Breast epithelium (tissue), 4 donors: ENCODE data around the gene TEC. TPM values are rescaled to one million over a fixed set of nuclear protein-coding genes. Genes with fewer than 3 reads are reported as not detected.

Experiments
- DNase-seq, 2 donors: peaks; one replicate each; pipeline ENCODE4 v3.0.0-alpha.2; 2019; ENCODE audit warnings: low spot score in 2 of 2
- H3K27ac ChIP-seq, 2 donors: fragments of 200-600 bp; sonication (generic) in 1 of 2; one replicate each; pipeline ENCODE4 v1.5.1; 2016 to 2019; ENCODE audit warnings: mild to moderate bottlenecking in 1 of 2
- H3K27me3 ChIP-seq, 2 donors: fragments of 200-600 bp; sonication (generic) in 1 of 2; one replicate each; pipeline versions ENCODE4 v1.5.1 to v1.6.0; 2017 to 2019; ENCODE audit warnings: control low read depth in 1 of 2, mild to moderate bottlenecking in 1 of 2
- H3K36me3 ChIP-seq: fragments of 200-600 bp; one replicate; pipeline ENCODE4 v1.5.1; 2019
- H3K4me1 ChIP-seq, 2 donors: fragments of 200-600 bp; sonication (generic); one replicate each; pipeline ENCODE4 v1.5.1; 2016 to 2019; ENCODE audit warnings: control low read depth in 1 of 2
- H3K4me3 ChIP-seq, 3 donors: fragments of 200-600 bp; sonication (generic); 1 replicate in 2 of 3; 2 replicates in 1 of 3; pipeline ENCODE4 v1.5.1; 2016 to 2019; ENCODE audit warnings: mild to moderate bottlenecking in 3 of 3, moderate library complexity in 2 of 3
- H3K9me3 ChIP-seq, 2 donors: fragments of 200-600 bp; sonication (generic) in 1 of 2; one replicate each; pipeline ENCODE4 v1.5.1; 2016 to 2019; ENCODE audit warnings: control low read depth in 1 of 2
- POLR2A ChIP-seq: fragments of 450-650 bp; IDR thresholded peaks from one replicate; pipeline ENCODE4 v1.6.1; 2016; ENCODE audit warnings: antibody characterized with exemption, mild to moderate bottlenecking, moderate library complexity
- POLR2AphosphoS5 ChIP-seq, 3 donors: sonication (generic); formaldehyde crosslinking; IDR thresholded peaks; one replicate each; pipeline ENCODE4 v1.6.1; 2017; ENCODE audit warnings: antibody characterized with exemption in 3 of 3
- intact Hi-C: fragments of 100-400 bp; cut with DNase I; formaldehyde crosslinking; loops from one replicate; pipeline ENCODE4 v1.15.1; 2023; ENCODE audit warnings: low total_unique reads
- total RNA-seq, 3 donors: library from RNA; depleted of rRNA; stranded (reverse); fragments of >200 nt; gene quantifications; one replicate each; pipeline ENCODE4 v1.1.0, GENCODE V29; 2016
- TF ChIP-seq, protein P1 (sequence below), 3 donors: fragments of 450-650 bp; IDR thresholded peaks; one replicate each; pipeline ENCODE4 v1.5.1; 2016 to 2017; ENCODE audit warnings: antibody characterized with exemption in 3 of 3, mild to moderate bottlenecking in 3 of 3, moderate library complexity in 3 of 3

The TEC gene
- total RNA-seq, 3 donors from 2014 or later = 2.9 to 5.4 (median 5.1) TPM

DNA sequence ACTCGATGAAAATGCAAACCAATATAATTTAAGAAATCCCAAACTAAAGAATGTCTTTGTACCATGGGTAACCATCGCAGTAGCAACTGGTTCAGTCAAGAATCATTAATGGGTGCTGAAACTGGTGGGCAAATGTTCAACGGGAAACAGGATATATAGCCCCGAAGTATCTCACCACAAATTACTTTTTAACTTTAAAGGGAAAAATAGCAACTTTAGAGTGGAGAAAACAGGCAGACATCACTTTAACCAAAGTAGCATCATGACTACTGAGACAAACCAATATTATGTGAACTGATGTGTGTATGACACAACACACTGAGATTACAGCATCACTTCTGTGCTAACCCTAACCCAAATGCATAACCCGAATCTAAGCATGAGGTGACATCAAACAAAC, 37.9 kb upstream of the TEC start:
- TF ChIP-seq POLR2AphosphoS5 (IDR thresholded peaks at IDR 0.05) (no peak), POLR2A (no peak)
- TF ChIP-seq, protein P1, sequence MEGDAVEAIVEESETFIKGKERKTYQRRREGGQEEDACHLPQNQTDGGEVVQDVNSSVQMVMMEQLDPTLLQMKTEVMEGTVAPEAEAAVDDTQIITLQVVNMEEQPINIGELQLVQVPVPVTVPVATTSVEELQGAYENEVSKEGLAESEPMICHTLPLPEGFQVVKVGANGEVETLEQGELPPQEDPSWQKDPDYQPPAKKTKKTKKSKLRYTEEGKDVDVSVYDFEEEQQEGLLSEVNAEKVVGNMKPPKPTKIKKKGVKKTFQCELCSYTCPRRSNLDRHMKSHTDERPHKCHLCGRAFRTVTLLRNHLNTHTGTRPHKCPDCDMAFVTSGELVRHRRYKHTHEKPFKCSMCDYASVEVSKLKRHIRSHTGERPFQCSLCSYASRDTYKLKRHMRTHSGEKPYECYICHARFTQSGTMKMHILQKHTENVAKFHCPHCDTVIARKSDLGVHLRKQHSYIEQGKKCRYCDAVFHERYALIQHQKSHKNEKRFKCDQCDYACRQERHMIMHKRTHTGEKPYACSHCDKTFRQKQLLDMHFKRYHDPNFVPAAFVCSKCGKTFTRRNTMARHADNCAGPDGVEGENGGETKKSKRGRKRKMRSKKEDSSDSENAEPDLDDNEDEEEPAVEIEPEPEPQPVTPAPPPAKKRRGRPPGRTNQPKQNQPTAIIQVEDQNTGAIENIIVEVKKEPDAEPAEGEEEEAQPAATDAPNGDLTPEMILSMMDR (IDR thresholded peaks at IDR 0.05) = no peak
- H3K4me1 ChIP-seq = no peaks in the 10 kb centered on the region

DNA sequence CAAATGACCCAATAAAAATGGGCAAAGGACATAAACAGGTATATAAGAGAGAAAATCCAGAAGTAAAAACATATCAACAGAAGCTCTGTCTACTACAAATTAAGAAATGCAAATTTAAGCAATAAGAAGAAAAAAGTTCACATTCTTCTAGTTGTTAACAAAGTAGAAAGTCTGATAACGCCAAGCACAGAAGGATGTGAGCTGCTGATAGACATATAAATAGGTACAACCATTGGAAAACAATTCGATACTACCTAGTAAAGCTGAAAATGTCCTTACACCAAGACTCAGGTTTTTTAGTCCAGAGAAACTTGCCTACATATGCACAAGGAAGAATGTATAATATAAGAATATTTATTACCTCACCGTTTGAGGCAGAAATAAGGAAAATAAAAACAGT, 35.9 kb upstream of the TEC start:
- H3K27ac ChIP-seq = no peak overlapping the region

More for the DNA sequence above, 37.9 kb upstream of the TEC start:
- Histone ChIP-seq H3K27me3 (no peaks in the 10 kb centered on the region), H3K27ac (no peak overlapping the region), H3K9me3 (no peaks in the 10 kb centered on the region), H3K4me3 (no peak overlapping the region), H3K36me3 (no peaks in the 10 kb centered on the region)
- intact Hi-C loops = no loop called here
- DNase-seq = no peak

DNA sequence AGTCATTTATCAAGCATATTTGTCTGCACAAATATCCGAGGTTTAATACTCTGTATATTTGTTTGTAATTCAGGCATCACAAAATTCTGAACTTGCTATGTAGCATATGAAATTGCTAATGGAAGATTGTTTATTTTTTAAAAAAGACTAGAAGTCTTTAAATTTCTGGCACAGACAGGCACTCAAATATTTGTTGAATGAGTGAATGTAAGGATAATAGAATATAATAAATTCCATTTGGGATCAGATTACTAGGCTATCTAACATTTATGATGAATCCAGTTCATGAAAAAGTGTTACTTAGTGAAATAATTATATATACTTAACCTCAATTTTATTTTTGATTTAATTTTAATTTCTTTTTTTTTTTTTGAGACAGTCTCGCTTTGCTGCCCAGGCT, 30.4 kb upstream of the TEC start:
- H3K27ac ChIP-seq = no peak overlapping the region
- no peaks in the 10 kb centered on the region for H3K27me3 ChIP-seq
- H3K4me1 ChIP-seq = no peaks in the 10 kb centered on the region
- H3K36me3 ChIP-seq = no peaks in the 10 kb centered on the region
- DNase-seq = no peak
- no peak overlapping the region for H3K4me3 ChIP-seq
- intact Hi-C loops = no loop called here
- TF ChIP-seq, protein P1 (IDR thresholded peaks at IDR 0.05) = no peak
- TF ChIP-seq POLR2AphosphoS5 (IDR thresholded peaks at IDR 0.05) (no peak), POLR2A (no peak)
- no peaks in the 10 kb centered on the region for H3K9me3 ChIP-seq

More for the DNA sequence above, 35.9 kb upstream of the TEC start:
- intact Hi-C loops = no loop called here
- TF ChIP-seq POLR2AphosphoS5 (IDR thresholded peaks at IDR 0.05) (no peak), POLR2A (no peak)
- TF ChIP-seq, protein P1 (IDR thresholded peaks at IDR 0.05) = no peak
- no peak for DNase-seq
- no peaks in the 10 kb centered on the region for H3K36me3 ChIP-seq
- H3K4me1 ChIP-seq = no peaks in the 10 kb centered on the region
- no peaks in the 10 kb centered on the region for H3K27me3 ChIP-seq
- no peak overlapping the region for H3K4me3 ChIP-seq
- H3K9me3 ChIP-seq = no peaks in the 10 kb centered on the region

DNA sequence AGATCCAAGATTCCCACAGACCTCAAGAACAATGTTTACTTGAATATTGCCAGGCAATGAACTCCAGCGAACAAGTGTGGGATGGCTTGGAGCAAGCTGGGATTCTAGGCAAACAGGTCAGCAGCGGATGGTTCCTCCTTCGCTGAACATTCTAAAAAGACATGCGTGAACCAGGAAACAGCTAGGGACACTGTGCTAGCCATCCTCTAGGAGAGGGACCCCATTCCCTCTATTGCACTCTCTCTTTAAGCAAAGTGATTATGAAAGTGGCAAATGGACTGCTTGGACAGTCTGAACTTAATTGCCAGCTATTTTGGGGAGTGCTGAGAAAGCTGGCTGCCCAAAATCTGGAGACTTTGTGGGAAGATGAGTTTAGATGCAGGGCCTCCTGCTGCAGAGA, 29.9 kb upstream of the TEC start:
- no peak for DNase-seq

DNA sequence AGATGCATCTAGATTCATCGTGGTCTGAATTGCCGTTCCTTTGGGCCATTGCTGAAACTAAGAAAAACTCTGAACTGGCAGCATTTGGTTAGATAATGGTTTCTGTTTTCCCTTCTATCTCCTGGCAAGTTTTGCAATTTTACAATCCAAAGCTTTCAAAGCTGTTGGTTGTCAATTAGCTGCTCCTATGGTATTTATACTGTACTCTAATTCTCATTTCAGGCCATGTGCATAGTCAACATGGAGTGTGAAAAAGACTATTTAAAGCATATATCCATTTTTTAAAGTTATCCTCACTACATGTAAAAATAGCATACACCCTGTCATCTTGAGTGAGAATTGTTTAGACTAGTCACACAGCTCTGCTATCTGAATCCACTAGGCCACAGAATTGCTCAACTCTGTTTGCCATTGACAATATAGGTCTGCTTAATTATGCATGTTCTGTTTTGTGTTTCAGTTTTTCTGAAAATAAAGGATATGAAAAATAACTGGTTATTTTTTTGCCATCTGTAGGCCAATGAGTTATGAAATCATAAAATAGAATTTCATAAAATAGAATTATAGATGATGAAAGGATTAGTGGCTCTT, 27.7 kb upstream of the TEC start:
- intact Hi-C loops = no loop called here
- no peak overlapping the region for H3K4me3 ChIP-seq
- DNase-seq = no peak
- H3K36me3 ChIP-seq = no peaks in the 10 kb centered on the region
- H3K9me3 ChIP-seq = no peaks in the 10 kb centered on the region
- H3K4me1 ChIP-seq = no peaks in the 10 kb centered on the region
- H3K27me3 ChIP-seq = no peaks in the 10 kb centered on the region
- TF ChIP-seq, protein P1 (IDR thresholded peaks at IDR 0.05) = no peak
- TF ChIP-seq POLR2A (no peak), POLR2AphosphoS5 (IDR thresholded peaks at IDR 0.05) (no peak)
- no peak overlapping the region for H3K27ac ChIP-seq

More for the DNA sequence above, 29.9 kb upstream of the TEC start:
- intact Hi-C loops = no loop called here
- TF ChIP-seq POLR2A (no peak), POLR2AphosphoS5 (IDR thresholded peaks at IDR 0.05) (no peak)
- TF ChIP-seq, protein P1 (IDR thresholded peaks at IDR 0.05) = no peak
- Histone ChIP-seq H3K27ac (no peak overlapping the region), H3K4me1 (no peaks in the 10 kb centered on the region), H3K4me3 (no peak overlapping the region), H3K9me3 (no peaks in the 10 kb centered on the region), H3K27me3 (no peaks in the 10 kb centered on the region), H3K36me3 (no peaks in the 10 kb centered on the region)
